PC-9 (cell line): ENCODE data around the gene AIG1.

ENCODE experiments used
- CTCF ChIP-seq: fragments of 200-600 bp; sonication (generic); conservative IDR thresholded peaks from 2 replicates; pipeline ENCODE4 v1.6.1; 2017; ENCODE audit warnings: mixed run types, antibody characterized with exemption, mild to moderate bottlenecking, moderate library complexity
- EZH2 ChIP-seq: fragments of 200-600 bp; sonication (generic); IDR thresholded peaks from 2 replicates; pipeline ENCODE4 v1.8.0; 2017; ENCODE audit warnings: antibody characterized with exemption, low read depth

- TF ChIP-seq CTCF (no peak), EZH2 (no peak)
Measured at GRCh38 chr6:143058987-143059386, 1.7 kb upstream of the AIG1 start.
